ENCODE results near the gene IQCM.
"Not testable (repeated sequence)": the region's sequence is repeated elsewhere in the genome, so short reads cannot be mapped to it uniquely, and the experiment has no call there.

IQCM gene

GRCh38 chr4:149468669-149469068 is 347.0 kb downstream of the IQCM start:
- not testable (repeated sequence) for DNase-seq (ENCODE audit: low read depth in 2 of 2)

DNA sequence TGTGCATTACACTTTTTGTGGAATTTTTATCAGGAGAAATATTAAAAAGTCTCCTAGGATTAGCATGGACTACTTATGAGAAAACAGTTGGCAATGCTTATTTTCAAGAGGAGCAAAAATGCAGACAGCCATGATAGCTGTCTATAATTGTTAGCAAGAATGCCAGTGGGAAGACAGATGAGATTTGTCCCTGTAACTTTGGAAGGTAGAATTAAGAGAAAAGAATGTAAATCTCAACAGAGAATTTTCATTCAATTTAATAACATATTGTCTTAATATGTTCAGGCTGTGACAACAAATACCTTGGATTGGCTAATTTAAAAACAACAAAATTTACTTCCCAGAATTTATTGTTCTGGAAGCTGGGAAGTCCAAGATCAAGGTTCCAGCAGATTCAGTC is 349.2 kb downstream of the IQCM start:
- DNase-seq (ENCODE audit: low read depth in 2 of 2): no peak

DNA sequence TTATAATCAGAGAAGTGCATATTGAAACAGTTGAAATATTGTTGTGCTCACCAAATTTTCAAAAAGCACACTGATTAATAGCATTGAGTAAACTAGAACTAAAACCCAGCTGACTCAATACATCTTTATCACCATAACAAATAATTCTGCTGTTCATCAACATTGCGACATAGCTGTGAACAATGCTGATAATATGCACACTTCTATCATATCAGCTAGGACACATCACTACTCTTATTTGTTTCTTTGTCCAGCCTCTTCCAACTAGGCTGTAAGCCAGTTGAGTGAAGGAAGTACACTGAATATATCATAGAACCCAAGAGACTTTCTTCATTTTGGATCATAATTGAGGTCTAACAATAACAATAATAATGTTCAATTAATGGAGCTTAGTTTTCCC is 349.7 kb downstream of the IQCM start:
- DNase-seq (ENCODE audit: low read depth in 2 of 2): no peak

- no peak for DNase-seq (ENCODE audit: low read depth in 2 of 2)
These were observed 372.1 kb downstream of the IQCM start for GRCh38 chr4:149443537-149443936.

GRCh38 chr4:149441338-149441737 is 374.3 kb downstream of the IQCM start:
- no peak for DNase-seq (ENCODE audit: low read depth in 2 of 2)

DNA sequence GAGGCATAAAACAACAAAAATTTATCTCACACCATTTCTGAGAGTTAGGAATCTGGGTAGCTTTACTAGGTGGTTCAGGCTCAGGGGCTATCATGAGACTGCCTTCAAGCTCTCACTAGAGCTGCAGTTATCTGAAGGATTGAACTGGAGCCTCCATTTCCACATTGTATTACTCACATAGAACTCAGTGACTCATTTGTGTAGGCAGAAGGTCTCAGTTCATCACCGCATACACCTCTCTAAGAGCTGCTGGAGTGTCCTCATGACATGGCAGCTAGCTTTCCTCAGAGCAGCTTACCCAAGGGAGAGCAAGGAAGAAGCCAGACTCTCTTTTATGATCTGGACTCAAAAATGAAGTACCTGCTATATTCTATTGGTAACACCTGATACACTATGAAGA is 389.2 kb downstream of the IQCM start:
- DNase-seq (ENCODE audit: low read depth in 2 of 2): no peak

DNA sequence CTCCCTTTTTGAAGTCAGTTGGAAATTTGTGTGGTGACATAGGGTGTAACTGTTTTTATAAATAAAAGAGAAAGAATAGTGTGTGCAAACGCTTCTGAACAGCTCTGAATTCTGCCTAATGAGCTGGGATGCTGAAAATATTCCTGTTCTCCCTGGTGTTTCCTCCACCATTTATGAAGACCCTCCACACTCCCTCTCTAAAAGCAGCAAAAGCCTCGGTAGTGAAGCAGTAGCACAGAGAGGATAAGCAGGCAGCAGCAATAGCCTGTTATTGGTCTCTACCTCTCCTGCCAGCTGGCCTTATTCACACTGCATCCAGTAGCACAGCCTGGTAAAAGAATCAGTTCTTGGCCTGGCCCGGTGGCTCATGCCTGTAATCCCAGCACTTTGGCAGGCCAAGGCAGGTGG is 406.1 kb downstream of the IQCM start:
- no peak for DNase-seq (ENCODE audit: low read depth in 2 of 2)

GRCh38 chr4:149409146-149409545 is 406.5 kb downstream of the IQCM start:
- DNase-seq (ENCODE audit: low read depth in 2 of 2): no peak

DNA sequence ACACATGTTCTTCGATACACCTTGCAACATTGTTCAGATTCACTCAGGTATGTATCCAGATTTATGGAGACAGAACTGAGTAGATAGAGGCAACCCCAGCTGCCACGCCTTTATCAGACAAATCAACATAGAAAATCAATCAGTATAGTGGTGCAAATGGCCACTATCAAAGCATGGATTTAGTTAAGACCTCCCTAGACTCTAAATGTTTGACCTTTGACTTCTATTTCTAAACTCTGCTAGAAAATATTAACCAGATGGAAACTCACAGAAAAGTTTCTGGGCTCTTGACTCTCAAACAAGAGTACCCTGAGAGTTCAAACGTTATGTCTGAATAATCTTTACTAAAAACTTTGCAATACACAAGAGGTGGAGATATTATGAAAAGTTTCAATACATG is 411.5 kb downstream of the IQCM start:
- DNase-seq (ENCODE audit: low read depth in 2 of 2): no peak

DNA sequence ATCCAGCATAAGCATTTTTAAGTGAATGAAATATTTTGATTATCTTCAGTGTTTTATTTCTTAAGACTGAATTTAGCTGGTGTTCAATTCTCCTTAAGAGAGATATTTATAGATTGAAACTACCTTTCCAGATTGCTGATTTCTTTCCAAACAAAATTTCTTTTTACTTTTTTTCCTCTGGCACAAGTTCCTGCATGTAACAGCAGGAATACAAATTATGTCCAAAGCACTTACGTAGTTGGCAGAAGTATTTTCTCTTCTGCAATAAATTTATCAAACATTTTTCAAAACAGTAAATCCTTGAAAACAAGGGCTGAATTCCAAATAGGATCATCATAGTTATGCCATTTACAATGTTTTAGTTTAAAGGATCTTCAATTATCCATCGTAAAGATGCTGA is 412.6 kb downstream of the IQCM start:
- no peak for DNase-seq (ENCODE audit: low read depth in 2 of 2)

DNA sequence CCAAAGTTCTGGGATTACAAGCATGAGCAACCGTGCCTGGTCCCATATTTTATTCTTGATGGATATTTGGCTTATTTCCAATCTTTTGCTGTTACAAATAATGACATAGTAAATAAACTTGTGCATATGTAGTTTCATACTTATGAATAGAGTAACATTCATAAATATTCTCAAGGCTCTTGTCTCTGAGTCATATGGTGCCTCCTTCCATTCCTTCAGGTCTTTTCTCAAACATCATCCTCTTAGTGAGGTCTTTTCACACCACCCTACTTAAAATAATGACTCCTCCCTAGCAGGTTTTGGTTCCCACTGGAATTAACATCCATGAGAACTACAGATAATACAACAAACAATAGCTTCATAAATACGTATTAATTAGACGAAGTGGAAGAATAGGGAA is 416.6 kb downstream of the IQCM start:
- DNase-seq (ENCODE audit: low read depth in 2 of 2): no peak

DNA sequence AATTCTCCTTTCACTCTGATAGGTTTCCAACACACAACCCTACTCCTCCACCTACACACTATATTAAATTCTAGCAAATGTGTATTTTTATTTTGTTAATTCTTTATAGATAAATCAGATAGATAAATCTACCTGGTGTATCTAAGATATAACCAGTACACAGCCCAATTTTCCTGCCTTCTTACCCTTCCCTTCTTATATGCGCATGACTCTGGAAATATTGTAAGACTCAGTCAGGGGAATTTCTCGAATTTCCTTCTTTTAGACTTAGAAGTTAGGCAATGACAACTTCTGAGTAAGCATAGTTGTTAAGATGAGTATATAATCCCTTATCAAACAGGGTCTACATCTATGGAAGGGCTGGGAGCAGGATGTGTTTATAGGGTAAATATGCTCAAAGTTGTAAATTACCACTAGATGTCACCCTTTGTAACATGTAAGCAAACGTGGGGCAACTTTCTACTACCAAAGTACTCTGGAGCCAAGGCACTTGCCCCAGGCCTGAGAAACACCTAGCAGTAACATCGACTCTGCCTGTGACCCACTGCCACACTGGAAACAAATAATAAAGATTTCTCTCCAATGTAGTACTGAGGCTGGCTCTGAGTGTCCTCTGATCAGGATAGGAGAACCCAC is 444.7 kb downstream of the IQCM start:
- no peak for DNase-seq (ENCODE audit: low read depth in 2 of 2)

DNA sequence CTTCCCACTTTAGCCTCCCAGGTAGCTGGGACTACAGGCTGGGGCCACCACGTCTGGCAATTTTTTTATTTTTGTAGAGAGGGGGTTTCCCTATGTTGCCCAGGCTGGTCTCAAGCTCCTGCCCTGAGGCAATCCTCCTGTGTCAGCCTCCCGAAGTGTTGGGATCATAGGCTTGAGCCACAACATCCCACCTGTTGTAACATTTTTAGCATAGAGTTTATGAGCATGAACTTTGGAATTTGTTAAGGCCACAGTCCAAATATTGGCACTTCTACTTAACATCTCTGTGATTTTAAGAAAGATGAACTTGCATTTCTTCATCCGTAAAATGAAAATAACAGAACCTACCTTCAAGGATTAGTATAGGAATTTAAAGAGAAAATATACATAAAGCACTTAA is 445.6 kb downstream of the IQCM start:
- DNase-seq (ENCODE audit: low read depth in 2 of 2): no peak

GRCh38 chr4:149353241-149353640 is 462.4 kb downstream of the IQCM start:
- no peak for DNase-seq (ENCODE audit: low read depth in 2 of 2)

- DNase-seq (ENCODE audit: low read depth in 2 of 2): no peak
These were observed 466.1 kb downstream of the IQCM start for GRCh38 chr4:149349541-149349940.

DNA sequence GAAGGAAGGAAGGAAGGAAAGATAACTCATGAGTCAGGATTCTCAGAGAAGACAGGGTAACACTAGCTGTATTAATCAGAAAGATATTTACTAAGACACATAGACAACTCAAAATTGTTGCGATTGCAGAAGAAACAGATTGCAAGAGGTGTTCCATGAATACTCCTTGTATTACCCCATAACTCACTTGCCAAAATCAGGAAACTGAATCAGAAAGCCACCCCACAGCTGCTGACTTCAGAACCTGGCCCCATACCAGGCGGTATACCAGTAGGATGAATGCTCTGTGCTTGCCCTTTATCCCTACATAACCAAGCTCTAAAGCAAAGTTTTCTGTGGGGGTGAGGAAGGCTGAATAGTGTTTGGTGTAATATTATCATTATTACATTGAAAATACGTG is 468.5 kb downstream of the IQCM start:
- no peak for DNase-seq (ENCODE audit: low read depth in 2 of 2)

DNA sequence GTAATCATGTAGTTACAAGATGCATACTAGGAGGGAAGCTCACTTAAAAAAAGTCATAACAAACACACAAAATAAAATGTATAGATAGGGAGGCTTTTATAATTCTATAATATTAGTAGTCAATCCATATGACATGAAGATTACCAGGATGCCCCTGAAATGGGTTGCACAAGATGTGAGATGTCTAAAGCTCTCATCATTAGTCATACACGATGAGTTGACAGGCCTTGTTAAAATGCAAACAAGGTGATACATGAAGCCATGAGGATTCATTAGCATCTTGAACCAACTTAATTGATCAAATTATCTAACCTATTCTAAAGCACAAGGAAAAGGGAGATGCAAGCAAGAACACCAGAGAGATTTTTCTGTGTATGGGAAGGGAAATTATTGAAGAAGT is 470.2 kb downstream of the IQCM start:
- no peak for DNase-seq (ENCODE audit: low read depth in 2 of 2)

GRCh38 chr4:149344436-149344835 is 471.2 kb downstream of the IQCM start:
- no peak for DNase-seq (ENCODE audit: low read depth in 2 of 2)

DNA sequence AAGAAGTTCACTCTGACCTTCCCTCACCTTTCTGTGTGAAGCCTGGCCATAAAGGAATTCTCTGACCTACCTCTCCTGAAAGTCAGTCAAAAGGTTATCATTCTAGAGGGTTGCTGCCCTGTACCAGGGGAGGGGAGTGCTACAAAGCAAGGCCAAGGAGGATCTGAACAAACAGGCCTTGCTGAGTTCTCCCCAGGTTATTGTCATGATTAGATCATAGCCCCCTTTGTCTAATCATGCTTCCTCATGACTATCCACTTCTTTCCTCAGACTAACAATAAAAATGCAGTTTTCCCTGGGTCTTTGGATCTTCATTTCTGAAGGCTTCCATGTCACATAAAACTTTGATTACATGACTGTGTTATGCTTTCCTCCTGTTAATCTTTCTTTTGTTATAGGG is 472.0 kb downstream of the IQCM start:
- DNase-seq (ENCODE audit: low read depth in 2 of 2): no peak

GRCh38 chr4:149341117-149341516 is 474.5 kb downstream of the IQCM start:
- DNase-seq (ENCODE audit: low read depth in 2 of 2): not testable (repeated sequence)

DNA sequence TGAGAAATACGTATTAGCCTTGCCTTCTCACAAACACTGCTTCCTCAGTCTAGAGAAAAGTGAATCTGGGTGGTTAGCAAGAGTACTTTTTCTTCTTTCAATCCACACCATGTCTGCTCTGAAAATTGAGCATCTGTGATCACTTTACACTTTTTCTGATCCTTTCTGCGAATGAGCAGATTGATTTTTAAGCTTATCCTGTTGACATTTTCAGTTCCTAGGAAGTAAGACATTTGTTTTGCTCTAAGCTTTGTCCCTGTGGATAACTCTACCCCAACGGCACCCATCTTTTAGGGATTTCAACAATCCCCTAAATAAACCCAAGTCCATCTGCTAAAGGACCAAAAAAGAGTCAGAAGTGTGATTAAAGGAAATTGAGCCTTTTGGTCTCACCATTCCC is 487.5 kb downstream of the IQCM start:
- DNase-seq (ENCODE audit: low read depth in 2 of 2): no peak

- DNase-seq (ENCODE audit: low read depth in 2 of 2): no peak
These were observed 493.4 kb downstream of the IQCM start for GRCh38 chr4:149322203-149322602.

GRCh38 chr4:149321438-149321837 is 494.2 kb downstream of the IQCM start:
- DNase-seq (ENCODE audit: low read depth in 2 of 2): no peak

DNA sequence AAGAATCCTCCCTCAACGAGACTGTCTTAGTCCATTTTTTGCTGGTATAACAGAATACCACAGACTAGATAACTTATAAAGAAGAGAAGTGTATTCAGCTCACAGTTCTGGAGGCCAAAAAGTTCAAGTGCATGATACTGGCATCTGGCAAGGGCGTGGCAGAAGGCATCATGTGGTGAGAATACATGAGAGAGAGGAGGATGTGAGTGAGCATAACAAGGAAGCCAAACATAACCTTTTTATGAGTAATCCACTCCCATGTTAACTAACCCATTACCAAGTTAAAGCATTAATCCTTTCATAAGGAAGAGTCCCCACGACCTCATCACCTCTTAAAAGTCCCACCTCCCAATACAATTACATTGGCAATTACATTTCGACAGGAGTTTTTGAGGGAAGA is 504.6 kb downstream of the IQCM start:
- no peak for DNase-seq (ENCODE audit: low read depth in 2 of 2)

Data from stimulated activated CD8-positive, alpha-beta memory T cell treated with anti-CD3 and anti-CD28 coated beads, Interleukin-2, amount 100 ng/mL, for 48 hours (primary cell).